HG02678 (cell line): ENCODE results near the gene RNF13.
"Not testable (repeated sequence)": the region's sequence is repeated elsewhere in the genome, so short reads cannot be mapped to it uniquely, and the experiment has no call there.

Experiments
- ATAC-seq: cut with Tn5 transposase; IDR thresholded peaks from one replicate; pipeline ENCODE4 v1.9.1; 2021; ENCODE audit warnings: mild to moderate bottlenecking, moderate library complexity; ENCODE audit not compliant: unreplicated experiment

The RNF13 gene

DNA sequence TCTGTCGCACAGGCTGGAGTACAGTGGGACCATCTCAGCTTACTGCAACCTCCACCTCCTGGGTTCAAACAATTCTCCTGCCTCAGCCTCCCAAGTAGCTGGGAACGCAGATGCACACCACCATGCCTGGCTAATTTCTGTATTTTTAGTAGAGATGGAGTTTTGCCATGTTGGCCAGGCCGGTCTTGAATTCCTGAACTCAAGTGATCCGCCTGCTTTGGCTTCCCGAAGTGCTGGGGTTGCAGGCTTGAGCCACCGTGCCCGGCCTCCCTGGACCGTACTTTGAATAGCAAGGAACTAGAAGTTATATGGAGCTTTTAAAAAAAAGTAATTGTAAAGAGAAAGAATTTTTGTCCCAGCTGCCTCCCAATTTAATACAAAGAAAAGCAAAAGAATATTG, 12.3 kb upstream of the RNF13 start:
- ATAC-seq = no peak

DNA sequence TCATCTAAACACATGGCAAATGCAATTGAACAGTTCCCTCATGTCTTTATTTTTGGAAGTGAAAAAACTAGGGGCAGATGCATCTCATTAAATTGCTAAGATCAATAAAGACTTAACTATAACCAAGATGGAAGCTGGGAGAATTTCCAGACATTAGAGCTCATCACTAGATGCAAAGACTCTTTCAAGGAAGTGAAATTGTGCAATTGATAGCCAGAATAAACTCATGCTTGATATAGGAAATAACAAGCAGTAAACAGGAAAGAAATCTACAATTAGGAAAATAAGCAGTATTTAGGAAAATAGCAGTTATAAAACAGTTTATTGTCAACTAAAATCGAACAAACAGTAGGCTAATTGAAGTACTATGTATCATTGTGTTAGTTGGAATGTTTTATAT, 11.8 kb upstream of the RNF13 start:
- ATAC-seq = no peak

DNA sequence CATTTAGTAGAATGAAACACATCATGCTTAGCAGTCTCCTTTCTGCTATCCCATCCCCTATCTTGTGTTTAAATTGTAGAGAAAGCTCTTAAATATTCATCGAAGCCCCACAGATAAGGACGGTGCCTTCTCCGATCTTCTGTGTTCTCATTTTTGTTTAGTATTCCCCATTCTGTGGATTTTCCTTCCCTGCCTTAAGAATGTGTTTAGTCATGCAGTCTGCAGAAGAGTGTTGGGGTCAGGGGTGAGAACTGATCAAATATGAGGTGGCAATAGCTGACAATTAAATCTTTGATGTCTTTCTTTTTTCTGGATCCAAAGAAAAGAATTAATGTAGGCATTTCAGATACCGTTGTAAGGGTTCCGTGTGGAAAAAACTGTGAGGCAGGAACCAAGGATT, 11.4 kb upstream of the RNF13 start:
- no peak for ATAC-seq

DNA sequence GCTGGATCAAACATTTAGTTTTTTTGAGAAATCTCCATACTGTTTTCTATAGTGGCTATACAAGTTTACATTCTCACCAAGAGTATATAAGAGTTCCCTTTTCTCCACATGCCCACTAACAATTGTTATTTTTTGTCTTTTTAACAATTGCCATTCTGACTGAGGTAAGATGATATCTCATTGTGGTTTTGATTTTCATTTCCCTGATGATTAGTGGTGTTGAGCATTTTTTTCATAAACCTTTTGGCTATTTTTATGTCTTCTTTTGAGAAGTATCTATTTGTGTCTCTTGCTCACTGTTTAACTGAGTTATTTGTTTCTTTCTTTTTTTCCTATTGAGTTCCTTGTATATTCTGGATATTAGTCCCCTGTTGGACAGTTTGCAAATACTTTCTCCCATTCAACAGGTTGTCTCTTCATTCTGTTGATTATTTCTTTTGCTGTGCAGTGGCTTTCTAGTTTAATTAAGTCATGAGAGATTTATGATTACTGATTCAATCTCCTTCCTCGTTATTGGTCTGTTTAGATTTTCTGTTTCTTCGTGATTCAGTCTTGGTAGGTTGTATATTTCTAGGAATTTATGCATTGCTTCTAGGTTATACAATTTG, 6.7 kb upstream of the RNF13 start:
- ATAC-seq = no peak

DNA sequence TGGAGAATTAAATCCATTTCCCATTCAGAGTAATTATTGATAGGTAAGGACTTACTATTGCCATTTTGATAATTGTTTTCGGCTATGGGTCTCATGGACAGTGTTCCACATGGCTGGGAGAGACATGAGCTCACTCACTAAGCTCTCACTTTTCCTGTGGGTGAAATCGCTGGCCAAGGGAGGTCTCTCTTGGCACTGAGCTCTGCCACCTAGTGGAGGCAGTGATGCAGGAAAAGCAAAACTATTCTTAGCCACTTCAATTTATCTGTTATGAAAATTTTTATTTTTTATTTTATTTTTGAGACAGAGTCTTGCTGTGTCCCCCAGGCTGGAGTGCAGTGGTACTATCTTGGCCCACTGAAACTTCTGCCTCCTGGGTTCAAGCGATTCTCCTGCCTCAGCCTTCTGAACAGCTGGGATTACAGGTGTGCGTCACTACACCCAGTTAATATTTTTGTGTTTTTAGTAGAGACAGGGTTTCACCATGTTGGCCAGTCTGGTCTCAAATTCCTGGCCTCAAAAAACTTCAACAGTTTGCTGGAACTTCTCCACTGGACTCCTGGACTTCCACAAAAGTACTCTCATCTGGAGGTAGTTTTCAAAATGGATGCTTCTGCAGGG, 4.7 kb upstream of the RNF13 start:
- ATAC-seq = no peak

DNA sequence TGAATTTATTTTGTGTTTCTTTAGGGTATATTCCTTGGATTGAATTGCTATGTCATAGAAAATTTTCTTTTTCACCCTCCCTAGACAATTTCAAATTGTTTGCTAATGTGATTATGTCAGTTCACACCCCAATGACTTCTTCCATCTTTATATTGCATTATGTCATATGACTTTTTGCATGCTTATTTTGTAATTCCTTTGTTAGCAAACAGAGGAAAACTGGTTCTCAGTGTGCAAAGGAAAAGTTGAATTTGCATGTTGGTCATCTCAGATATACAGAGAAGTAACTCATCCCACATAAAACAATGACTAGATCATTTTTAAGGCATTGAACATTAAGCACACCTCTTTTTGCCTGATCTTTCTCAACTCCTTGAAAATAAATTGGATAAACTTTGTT, 3.3 kb upstream of the RNF13 start:
- no peak for ATAC-seq

DNA sequence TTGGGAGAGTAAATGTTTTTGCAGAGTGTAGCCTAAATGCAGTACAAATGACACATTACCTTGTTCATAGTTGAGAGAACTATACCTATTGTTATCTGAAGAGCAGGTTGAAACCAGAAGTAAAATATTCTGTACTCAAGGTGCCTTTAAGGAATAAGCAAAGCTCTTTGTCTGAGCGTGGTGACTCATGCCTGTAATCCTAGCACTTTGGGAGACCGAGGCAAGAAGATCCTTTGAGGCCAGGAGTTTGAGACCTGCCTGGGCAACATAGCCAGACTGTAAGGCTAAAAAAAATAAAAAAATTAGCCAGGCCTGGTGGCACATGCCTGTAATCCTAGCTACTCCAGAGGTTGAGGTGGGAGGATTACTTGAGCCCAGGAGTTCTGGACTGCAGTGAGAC, 2.2 kb upstream of the RNF13 start:
- ATAC-seq = no peak

DNA sequence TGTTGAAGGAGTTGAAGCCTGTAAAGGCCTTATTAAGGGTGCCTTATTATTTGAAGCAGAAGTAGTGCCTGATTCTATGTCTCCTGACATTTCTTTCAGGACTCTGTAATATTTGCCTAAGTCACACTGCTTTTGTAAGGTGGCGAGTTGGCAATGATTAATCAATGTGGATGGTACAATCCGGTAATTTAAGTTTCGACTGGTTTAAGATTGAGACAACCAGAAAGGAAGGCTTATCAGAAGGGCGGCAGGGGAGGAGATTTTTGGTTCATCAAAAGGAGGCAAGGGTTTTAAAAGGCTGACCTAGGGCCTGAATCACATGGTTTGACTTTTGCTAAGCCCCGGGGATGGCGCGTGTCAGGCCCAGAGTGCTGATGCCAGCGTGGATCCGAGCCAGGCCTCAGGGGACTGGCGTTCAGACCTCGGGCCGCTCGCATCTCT, 830 bp upstream of the RNF13 start:
- ATAC-seq = no peak

DNA sequence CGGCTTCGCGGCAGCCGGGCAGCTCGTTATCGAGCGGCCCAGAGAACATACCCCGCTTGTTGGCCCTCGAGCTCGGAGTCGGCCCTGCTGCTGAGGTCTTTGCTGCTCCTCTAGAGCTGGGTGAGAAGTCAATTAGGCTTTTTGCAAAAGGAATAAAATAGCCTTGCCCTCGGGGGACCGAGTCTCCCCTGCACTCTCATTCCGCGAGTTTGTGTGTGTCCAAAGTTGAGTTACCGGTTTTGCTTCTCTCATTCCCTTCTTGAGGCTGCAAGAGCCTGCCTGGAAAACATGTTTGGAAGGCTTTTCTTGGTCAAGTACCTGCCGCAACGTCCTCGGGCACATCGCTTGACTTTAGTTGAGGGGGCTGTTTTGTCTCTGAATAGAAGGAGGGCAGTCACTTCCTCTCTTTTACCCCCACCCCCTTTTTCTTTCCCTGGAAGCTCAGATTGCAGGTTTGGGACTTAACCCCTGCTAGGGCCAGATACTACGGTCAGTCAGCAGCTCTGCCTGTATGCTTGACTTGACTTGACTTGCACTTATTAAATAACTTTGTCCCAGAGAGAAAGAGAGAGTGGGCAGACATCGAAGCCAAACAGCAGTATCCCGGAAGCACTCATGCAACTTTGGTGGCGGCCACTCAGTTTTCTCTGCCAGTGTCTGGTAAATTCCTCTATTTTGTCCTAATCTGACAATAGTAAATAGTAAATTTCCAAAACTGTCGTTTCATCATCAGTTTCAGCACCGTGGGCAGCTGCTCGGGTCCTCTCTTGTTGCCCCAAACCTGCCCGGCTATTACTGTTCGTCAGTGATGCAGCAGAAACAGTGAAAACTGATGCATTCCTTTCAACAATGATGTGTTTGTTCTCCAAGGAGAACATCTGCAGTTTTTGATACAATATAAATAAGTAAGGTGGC, 609 bp downstream of the RNF13 start:
- peak; percentile 22 for ATAC-seq

DNA sequence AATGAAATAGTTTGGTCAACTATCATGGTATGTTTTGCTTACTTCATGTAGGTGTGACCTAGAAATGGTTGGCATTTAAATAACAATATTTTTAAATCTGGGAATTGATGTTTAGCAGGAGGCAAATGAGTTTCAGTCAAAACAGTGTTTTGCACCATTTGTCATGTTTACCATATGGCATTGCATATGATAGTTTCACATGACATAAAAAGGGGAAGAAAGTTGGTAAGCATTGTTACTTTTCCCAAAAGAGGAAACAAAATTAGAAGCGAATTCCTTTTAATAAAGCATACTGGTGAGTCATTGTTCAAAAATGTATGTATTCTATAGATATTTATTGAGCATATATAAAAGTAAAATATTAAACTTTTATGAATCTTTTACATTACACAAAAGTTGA, 2.3 kb downstream of the RNF13 start:
- no peak for ATAC-seq

DNA sequence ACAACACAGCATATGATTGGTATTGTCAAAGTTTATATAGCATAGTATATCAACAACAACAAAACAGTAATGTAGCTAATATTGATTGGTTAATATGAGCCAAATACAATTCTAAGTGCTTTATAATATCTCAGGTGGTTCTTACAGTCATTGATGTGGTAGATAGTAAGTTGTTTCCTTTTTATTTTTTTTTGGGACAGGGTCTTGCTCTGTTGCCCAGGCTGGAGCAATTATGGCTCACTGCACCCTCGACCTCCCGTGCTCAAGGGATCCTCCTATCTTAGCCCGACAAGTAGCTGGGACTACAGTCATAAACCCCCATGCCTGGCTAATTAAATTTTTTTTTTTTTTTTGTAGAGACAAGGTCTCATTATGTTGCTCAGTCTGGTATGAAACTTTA, 2.7 kb downstream of the RNF13 start:
- no peak for ATAC-seq

DNA sequence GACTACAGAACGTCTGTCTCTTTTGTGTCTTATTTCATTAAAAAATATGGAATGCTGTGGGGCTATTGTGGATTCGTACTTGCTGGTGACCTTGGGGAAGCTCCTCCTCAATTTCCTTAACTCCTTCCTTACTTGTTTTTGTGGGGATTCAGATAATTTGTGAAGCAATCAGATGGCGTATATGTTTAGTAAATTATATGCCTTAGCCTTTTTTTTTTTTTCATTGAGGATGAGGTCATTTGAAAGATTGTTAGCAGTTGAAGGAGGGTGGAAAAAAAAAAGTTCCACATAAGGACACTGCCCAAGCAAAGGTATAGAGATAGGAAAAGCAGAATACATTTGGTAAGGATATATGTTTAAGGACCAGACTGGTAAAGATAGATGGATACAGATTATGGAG, 3.3 kb downstream of the RNF13 start:
- no peak for ATAC-seq

DNA sequence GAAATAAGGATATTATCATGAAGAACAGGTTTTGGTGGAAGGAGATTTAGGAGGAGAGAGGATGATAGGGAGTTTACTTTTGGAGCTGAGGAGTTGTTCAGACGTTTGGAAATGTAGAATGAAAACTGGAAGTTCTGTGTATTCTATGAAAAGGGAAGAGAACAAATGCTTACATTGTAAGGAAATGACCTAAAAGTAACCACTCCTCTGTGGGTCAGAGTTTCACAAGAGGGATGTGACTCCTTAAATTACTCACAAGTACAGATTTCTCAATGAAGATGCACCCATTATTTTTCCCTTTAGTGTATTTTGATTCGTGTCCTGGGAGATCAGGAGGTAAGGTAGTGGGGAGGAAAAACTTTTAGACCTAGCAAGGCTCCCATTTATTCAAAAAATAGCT, 4.0 kb downstream of the RNF13 start:
- ATAC-seq = no peak

DNA sequence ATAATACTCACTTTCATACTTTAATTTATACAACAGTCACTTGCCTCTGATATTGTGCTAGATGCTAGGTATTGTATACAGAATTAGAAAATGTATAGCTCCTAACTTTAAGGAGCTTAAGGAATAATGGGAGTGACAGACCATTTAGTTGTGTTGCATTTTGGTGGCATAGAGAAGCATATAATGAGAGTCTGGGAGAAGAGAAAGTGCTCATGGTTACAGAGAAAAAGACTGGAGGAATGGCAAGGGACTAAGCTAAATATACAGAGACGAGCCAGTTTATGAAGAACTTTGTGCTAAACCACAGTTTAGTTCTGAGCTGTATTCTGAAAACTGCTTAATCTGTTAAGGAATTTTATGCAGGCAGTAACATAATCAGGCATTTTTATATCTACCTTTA, 6.4 kb downstream of the RNF13 start:
- ATAC-seq = no peak

DNA sequence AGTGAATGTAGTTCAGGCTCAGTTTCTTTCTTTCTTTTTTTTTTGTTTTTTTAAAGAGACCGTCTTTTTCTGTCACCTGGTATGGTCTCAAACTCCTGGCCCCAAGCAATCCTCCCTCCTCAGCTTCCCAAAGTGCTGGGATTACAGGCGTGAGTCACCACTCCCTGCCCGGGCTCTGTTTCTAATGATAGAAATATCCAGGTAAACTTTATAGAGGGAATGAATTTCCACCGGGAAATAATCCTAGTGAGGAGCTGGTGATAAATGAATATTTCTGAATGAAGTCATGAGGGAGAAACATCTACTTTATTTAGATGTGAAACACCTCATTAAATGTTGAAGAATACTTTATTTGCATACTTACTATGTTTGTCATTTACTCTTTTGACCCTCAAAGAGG, 7.2 kb downstream of the RNF13 start:
- no peak for ATAC-seq

DNA sequence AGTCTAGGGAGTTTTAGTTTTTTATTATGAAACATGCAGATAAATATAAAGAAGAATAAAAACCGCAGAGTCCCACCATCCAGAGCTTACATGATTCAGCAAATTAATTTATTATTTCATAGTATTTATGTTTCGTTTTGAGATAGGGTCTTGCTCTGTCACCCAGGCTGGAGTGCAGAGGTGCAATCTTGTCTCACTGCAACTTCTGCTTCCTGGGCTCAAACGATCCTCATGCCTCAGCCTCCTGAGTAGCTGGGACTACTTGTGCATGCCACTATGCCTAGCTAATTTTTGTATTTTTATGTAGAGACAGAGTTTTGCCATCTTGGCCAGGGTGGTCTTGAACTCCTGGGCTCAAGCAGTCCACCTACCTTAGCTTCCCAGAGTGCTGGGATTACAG, 13.6 kb downstream of the RNF13 start:
- ATAC-seq = no peak

DNA sequence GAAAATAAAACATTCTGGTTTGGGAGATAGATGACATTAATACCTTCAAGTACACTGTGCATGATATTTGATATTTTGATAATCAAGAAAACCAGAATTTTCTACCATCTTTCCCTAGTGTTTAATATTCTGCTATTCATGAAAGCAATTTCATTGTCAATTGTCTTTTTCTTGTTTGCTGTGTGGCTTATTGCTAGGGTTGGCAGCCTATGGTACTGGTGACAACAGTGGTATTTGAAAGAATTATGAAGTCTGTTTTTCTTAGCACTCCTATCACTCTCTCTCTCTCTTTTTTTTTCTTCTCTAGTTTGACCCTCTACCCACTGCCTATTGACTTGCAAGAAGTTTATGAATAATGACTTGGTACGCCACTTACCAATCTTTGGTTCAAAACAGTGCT, 15.4 kb downstream of the RNF13 start:
- no peak for ATAC-seq

DNA sequence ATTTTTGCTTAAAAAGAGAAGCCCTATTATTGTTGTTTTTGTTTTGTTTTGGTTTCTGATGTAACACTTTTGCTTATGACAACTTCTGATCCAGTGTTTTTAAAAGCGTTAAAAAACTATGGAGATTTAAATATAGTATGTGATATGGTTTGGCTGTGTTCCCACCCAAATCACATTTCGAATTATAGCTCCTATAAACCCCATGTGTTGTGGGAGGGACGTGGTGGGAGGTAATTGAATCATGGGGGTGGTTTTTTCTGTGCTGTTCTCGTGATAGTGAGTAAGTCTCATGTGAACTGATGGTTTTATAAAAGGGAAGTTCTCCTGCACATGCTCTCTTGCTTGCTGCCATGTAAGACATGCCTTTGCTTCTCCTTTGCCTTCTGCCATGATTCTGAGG, 16.6 kb downstream of the RNF13 start:
- not testable (repeated sequence) for ATAC-seq

DNA sequence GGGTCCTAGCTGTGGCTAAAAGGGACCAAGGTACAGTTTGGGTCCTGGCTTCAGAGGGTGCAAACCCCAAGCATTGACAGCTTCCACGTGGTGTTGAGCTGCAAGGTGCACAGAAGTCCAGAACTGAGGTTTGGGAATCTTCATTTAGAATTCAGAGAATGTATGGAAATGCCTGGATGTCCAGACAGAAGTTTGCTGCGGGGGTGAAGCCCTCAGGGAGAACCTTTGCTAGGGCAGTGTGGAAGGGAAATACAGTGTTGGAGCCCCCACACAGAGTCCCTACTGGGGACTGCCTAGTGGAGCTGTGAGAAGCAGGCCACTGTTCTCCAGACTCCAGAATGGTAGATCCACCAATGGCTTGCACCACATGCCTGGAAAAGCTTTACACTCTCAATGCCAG, 17.9 kb downstream of the RNF13 start:
- no peak for ATAC-seq

DNA sequence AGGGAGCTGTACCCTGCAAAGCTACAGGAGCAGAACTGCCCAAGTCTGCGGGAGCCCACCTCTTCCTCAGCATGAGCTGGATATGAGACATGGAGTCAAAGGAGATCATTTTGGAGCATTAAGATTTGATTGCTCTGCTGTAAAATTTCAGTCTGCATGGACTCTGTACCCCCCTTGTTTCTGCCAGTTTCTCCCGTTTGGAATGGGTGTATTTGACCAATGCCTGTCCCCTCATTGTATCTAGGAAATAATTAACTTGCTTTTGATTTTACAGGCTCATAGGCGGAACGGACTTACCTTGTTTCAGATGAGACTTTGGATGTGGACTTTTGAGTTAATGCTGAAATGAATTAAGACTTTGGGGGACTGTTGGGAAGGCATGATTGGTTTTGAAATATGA, 18.3 kb downstream of the RNF13 start:
- no peak for ATAC-seq

DNA sequence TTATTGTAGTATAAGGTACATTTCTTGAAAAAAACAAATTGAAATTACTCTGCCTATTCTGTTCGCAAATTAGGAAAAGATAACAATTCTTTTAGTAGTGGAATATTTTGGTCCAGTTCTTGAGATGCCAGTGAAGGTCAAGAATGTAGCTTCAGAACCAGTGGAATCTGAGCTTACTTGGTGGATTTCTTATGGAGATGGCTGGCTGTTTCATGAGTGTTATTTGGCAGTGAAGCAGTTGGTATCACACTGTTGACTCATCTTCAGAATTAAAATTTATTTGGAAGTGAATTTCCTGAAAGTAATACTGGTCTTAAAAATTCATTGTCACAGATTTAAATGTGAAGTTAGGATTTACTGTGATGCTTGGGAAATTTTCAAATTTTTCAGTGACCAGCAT, 19.1 kb downstream of the RNF13 start:
- no peak for ATAC-seq

DNA sequence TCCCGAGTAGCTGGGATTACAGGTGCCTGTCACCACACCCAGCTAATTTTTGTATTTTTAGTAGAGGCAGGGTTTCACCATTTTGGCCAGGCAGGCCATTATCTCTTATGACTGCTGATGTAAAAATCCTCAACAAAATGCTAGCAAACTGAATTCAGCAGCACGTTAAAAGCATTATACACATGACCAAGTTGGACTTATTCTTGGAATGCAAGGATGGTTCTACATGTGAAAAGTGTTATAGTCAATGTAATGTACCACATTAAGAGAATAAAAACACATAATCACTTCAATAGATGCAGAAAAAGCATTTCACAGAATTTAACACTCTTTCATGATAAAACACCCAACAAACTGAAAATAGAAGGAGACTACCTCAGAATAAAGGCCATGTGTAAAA, 20.2 kb downstream of the RNF13 start:
- ATAC-seq = no peak
